ENCODE results near the gene NKX2-2. TPM values are rescaled to one million over a fixed set of nuclear protein-coding genes. Genes with fewer than 3 reads are reported as not detected.

NKX2-2 gene
- total and polyA plus RNA-seq, 2 donors (not counting 3 experiments of a cell fraction or from before 2014, with no cell fraction given) = not detected

DNA sequence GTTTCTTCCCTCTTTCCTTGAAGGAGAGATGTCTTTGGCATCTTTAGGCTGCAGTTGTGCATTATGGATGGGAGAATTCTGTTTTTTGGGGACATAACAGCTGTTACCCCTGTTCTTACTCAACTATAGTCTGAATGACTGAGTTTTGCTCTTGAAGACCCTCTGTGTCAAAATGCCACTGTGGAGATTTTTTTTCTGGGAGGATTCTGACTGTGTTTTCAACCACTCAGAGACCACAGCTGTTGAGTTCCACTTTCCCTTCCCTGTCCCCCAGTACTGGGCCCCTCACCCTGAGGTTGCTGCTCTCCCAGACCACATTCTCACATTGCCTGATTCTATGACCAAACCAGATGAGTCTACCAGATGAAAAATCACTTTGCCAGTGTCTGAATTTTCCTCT, 48.1 kb downstream of the NKX2-2 start:
- intact Hi-C loops (cut with micrococcal nuclease) = no loop called here
- H3K9me1 ChIP-seq (replicated peaks; ENCODE audit: control insufficient read depth, extremely low read depth, insufficient read depth, low read length) = no peaks in the 10 kb centered on the region
- H3K79me2 ChIP-seq (ENCODE audit: control insufficient read depth, insufficient read depth, low read length) = no peaks in the 10 kb centered on the region
- POLR2A ChIA-PET = no interaction called here
- H3K9me3 ChIP-seq (replicated peaks; ENCODE audit: control insufficient read depth, insufficient read depth, low read length) = no peaks in the 10 kb centered on the region
- no TSS peak for BruUV-seq (replicated peaks)
- TF ChIP-seq GATA2 (IDR thresholded peaks at IDR 0.05; ENCODE audit: insufficient read depth, insufficient read length, low read depth, low read length) (no peak), MYC (IDR thresholded peaks at IDR 0.05; ENCODE audit: low read depth, low read length) (no peak), EZH2 (IDR thresholded peaks at IDR 0.05; ENCODE audit: borderline replicate concordance, low read depth, low read length, severe bottlenecking) (no peak), POLR2A (IDR thresholded peaks at IDR 0.05; ENCODE audit: low read depth, low read length) (no peak), FOS (IDR thresholded peaks at IDR 0.05; ENCODE audit: borderline replicate concordance, insufficient read depth, low read length) (no peak), POLR2AphosphoS5 (IDR thresholded peaks at IDR 0.05; ENCODE audit: insufficient read depth, low read depth, low read length) (no peak)
- TF ChIP-seq, protein P1, sequence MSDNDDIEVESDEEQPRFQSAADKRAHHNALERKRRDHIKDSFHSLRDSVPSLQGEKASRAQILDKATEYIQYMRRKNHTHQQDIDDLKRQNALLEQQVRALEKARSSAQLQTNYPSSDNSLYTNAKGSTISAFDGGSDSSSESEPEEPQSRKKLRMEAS (IDR thresholded peaks at IDR 0.05; ENCODE audit: insufficient read depth, insufficient read length) = no peak
- FAIRE-seq (no peak), DNase-seq (ENCODE audit: low read depth, low spot score) (no peak)
- H3K9ac ChIP-seq (replicated peaks; ENCODE audit: extremely low read depth, insufficient read depth, low read length) = no peak overlapping the region
- no peak overlapping the region for H3K4me3 ChIP-seq (replicated peaks in 1 of 3; ENCODE audit: insufficient read depth in 1 of 3, low read depth in 1 of 3, low read length in 3 of 3)
- H3K36me3 ChIP-seq (ENCODE audit: control insufficient read depth in 2 of 2, extremely low read depth in 1 of 2, insufficient read depth in 2 of 2, low read length in 2 of 2) = no peaks in the 10 kb centered on the region
- no peaks in the 10 kb centered on the region for H3K4me1 ChIP-seq (ENCODE audit: control insufficient read depth, extremely low read depth, insufficient read depth, low read length)
- dilution Hi-C loops (cut with MboI; ENCODE audit: extremely low pct_ligation_motif_present, low sequenced_read_pairs) = no loop called here
- H3K27me3 ChIP-seq (ENCODE audit: control insufficient read depth in 2 of 2, insufficient read depth in 2 of 2, low read length in 2 of 2) = peaks cover 2 to 5% of the 10 kb centered on the region in 2 experiments
- H2AFZ ChIP-seq (ENCODE audit: low read depth, low read length) = no peak overlapping the region
- H4K20me1 ChIP-seq (replicated peaks; ENCODE audit: control insufficient read depth, extremely low read depth, insufficient read depth, low read length) = no peaks in the 10 kb centered on the region
- H3K27ac ChIP-seq (ENCODE audit: insufficient read depth, low read depth, low read length) = no peak overlapping the region
- no peak overlapping the region for H3K4me2 ChIP-seq (ENCODE audit: insufficient read depth, low read length)
- CTCF ChIA-PET = no interaction called here

DNA sequence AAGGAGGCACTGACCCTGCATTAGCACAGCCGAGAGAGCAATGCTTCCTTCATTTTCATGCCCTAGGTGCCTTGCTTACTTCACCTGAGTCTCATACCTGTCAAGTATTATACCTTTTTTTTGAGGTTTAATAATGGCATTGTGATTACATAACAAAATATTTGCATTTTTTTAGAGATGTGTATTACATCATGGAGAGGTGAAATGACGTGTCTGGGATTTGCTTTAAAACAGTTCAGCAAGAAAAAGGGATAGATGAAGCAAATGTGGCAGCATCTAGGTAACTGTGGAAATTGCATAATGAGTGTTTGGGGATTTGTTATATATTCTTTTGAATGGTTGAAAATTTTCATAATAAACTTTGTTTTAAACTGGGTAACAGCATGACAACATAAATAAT, 48.9 kb downstream of the NKX2-2 start:
- dilution Hi-C loops (cut with MboI; ENCODE audit: extremely low pct_ligation_motif_present, low sequenced_read_pairs) = no loop called here
- Histone ChIP-seq H3K9ac (replicated peaks; ENCODE audit: extremely low read depth, insufficient read depth, low read length) (no peak overlapping the region), H3K27ac (ENCODE audit: insufficient read depth, low read depth, low read length) (no peak overlapping the region), H2AFZ (ENCODE audit: low read depth, low read length) (no peak overlapping the region), H3K4me2 (ENCODE audit: insufficient read depth, low read length) (no peak overlapping the region), H3K36me3 (ENCODE audit: control insufficient read depth in 2 of 2, extremely low read depth in 1 of 2, insufficient read depth in 2 of 2, low read length in 2 of 2) (no peaks in the 10 kb centered on the region), H3K9me3 (replicated peaks; ENCODE audit: control insufficient read depth, insufficient read depth, low read length) (no peaks in the 10 kb centered on the region), H3K9me1 (replicated peaks; ENCODE audit: control insufficient read depth, extremely low read depth, insufficient read depth, low read length) (no peaks in the 10 kb centered on the region), H3K4me3 (replicated peaks in 1 of 3; ENCODE audit: insufficient read depth in 1 of 3, low read depth in 1 of 3, low read length in 3 of 3) (no peak overlapping the region), H3K79me2 (ENCODE audit: control insufficient read depth, insufficient read depth, low read length) (no peaks in the 10 kb centered on the region), H3K27me3 (ENCODE audit: control insufficient read depth in 2 of 2, insufficient read depth in 2 of 2, low read length in 2 of 2) (peaks cover 2 to 3% of the 10 kb centered on the region in 2 experiments), H3K4me1 (ENCODE audit: control insufficient read depth, extremely low read depth, insufficient read depth, low read length) (no peaks in the 10 kb centered on the region), H4K20me1 (replicated peaks; ENCODE audit: control insufficient read depth, extremely low read depth, insufficient read depth, low read length) (no peaks in the 10 kb centered on the region)
- ChIA-PET CTCF (no interaction called here), POLR2A (no interaction called here)
- DNase-seq (ENCODE audit: low read depth, low spot score) = no peak
- BruUV-seq (replicated peaks) = no TSS peak
- intact Hi-C loops (cut with micrococcal nuclease) = no loop called here
- FAIRE-seq = no peak
- no peak for TF ChIP-seq JUN (IDR thresholded peaks at IDR 0.05; ENCODE audit: borderline replicate concordance, insufficient read depth, insufficient read length, low read depth)
- TF ChIP-seq MYC (IDR thresholded peaks at IDR 0.05; ENCODE audit: low read depth, low read length) = no peak
- no peak for TF ChIP-seq POLR2AphosphoS5 (IDR thresholded peaks at IDR 0.05; ENCODE audit: insufficient read depth, low read depth, low read length)
- no peak for TF ChIP-seq EZH2 (IDR thresholded peaks at IDR 0.05; ENCODE audit: borderline replicate concordance, low read depth, low read length, severe bottlenecking)
- no peak for TF ChIP-seq FOS (IDR thresholded peaks at IDR 0.05; ENCODE audit: borderline replicate concordance, insufficient read depth, low read length)
- TF ChIP-seq GATA2 (IDR thresholded peaks at IDR 0.05; ENCODE audit: insufficient read depth, insufficient read length, low read depth, low read length) = no peak
- TF ChIP-seq, protein P2, sequence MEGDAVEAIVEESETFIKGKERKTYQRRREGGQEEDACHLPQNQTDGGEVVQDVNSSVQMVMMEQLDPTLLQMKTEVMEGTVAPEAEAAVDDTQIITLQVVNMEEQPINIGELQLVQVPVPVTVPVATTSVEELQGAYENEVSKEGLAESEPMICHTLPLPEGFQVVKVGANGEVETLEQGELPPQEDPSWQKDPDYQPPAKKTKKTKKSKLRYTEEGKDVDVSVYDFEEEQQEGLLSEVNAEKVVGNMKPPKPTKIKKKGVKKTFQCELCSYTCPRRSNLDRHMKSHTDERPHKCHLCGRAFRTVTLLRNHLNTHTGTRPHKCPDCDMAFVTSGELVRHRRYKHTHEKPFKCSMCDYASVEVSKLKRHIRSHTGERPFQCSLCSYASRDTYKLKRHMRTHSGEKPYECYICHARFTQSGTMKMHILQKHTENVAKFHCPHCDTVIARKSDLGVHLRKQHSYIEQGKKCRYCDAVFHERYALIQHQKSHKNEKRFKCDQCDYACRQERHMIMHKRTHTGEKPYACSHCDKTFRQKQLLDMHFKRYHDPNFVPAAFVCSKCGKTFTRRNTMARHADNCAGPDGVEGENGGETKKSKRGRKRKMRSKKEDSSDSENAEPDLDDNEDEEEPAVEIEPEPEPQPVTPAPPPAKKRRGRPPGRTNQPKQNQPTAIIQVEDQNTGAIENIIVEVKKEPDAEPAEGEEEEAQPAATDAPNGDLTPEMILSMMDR (IDR thresholded peaks at IDR 0.05; ENCODE audit: extremely low read depth in 1 of 2, insufficient read depth in 1 of 2, low read depth in 1 of 2, low read length in 2 of 2) = no peak
- no peak for TF ChIP-seq POLR2A (IDR thresholded peaks at IDR 0.05; ENCODE audit: low read depth, low read length)
- TF ChIP-seq, protein P1 (IDR thresholded peaks at IDR 0.05; ENCODE audit: insufficient read depth, insufficient read length) = no peak
